C4-2B (cell line): ENCODE measurements around the gene FHIT.

Source experiments
- CTCF ChIP-seq: fragments of 450-650 bp; conservative IDR thresholded peaks from 2 replicates; pipeline ENCODE4 v1.5.1; 2017; ENCODE audit warnings: mild to moderate bottlenecking
- ZFX ChIP-seq: fragments of 450-650 bp; IDR thresholded peaks from 2 replicates; pipeline ENCODE4 v1.6.1; 2017

GRCh38 chr3:60779637-60780036 lies 471.6 kb downstream of the FHIT start:
- TF ChIP-seq CTCF (no peak), ZFX (no peak)
